Activated gamma-delta T cell (primary cell): ENCODE results near the gene ARFIP2.

Experiments used
- DNase-seq: peaks from one replicate; lab custom pipeline; 2025; lab: John Stamatoyannopoulos, UW

ARFIP2 gene

DNA sequence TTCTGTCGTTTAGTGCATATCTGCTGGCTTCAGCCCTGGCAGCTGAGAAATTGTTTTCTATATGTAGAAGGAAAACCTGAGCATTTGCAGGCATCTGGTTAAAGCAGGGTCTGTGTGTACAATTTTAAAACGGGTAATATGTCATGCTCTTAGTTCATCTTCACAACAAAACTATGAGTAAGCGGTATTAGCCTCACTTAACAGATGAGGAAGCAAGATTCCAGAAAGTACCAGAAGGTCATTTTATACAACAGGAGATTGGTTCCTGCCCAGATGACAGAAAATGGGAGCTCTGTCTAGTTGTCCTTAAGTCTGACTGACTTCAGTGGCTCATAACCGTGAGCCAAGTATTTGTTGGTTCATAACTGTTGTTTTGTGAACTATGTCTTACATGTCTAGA lies 1.3 kb upstream of the ARFIP2 start:
- no peak for DNase-seq

DNA sequence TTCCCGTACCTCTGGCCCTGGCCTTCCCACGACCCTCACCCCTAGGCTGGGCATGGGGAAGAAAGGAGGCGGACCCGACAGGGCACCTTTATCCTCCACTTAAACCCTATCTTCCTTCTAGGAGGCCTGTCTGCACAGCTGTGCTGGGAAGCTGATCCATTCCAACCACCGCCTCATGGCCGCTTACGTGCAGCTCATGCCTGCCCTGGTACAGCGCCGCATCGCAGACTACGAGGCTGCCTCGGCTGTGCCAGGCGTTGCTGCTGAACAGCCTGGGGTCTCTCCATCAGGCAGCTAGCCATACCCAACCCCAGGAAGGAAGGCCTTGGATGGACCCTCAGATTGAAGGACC lies 769 bp upstream of the ARFIP2 start:
- no peak for DNase-seq

DNA sequence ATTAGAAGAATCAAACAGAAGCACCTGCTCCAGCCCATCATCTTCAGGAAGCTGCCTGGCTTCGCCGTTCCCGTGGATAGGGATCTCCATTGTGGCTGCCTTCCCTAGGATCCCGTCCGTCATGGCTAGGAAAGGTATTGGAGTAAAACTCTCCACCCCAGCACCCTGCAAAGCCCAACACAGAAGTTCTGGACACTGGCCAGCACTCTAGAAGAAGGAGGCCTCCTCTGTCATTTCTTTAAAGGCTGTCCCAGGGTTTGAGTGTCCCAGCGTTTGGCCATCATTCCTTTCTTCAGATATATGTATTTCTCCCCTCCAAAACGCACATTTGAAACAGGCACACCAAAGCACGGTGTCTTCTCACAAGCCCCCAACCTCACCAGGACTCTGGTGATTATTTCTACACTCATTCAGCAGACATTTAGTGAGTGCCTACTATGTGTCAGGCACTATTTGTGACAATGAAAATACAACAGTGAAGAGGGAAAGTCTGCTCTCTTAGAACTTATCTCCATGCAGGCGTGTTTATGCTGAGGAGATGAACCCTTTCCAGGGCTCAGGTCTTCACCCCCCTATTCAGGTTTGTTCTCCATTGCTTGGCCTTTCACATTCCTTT lies 724 bp downstream of the ARFIP2 start:
- no peak for DNase-seq

DNA sequence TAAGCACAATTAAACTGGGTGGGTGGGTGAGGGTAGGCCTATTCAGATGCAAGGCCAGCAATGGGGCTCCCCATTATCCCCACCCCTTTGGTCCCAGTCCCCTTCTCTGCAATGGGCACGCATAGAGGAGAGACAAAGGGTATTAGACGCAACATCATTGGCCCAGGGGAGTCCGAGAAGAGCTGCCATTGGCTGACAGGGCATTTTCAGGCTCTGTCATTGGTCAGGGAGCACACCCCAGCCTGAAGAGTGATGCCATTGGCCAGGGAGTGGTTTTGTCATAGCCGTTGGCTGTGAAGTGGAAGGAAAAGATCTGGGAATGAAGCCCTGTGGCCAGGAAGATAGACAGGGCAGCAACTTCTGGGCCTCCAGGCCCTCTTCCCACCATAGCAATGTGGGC lies 4.6 kb downstream of the ARFIP2 start:
- no peak for DNase-seq

DNA sequence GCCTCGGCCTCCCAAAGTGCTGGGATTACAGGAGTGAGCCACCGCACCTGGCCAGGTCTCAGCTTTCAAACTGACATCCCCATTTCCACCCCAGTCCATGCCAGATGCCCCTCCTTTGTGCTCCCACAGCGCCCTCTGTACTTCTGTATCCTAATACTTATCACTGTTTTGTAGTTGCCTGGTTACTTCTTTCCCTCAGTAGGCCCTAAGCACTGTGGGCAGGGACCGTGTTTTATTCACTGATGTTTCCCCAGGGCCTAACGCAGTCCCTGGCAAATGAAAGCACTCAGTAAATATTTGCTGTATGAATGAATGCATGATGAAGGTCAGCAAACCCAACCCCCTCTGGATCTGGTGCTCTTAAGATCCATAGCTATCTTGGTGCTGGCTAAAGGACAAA lies 5.2 kb downstream of the ARFIP2 start:
- DNase-seq, result no peak

DNA sequence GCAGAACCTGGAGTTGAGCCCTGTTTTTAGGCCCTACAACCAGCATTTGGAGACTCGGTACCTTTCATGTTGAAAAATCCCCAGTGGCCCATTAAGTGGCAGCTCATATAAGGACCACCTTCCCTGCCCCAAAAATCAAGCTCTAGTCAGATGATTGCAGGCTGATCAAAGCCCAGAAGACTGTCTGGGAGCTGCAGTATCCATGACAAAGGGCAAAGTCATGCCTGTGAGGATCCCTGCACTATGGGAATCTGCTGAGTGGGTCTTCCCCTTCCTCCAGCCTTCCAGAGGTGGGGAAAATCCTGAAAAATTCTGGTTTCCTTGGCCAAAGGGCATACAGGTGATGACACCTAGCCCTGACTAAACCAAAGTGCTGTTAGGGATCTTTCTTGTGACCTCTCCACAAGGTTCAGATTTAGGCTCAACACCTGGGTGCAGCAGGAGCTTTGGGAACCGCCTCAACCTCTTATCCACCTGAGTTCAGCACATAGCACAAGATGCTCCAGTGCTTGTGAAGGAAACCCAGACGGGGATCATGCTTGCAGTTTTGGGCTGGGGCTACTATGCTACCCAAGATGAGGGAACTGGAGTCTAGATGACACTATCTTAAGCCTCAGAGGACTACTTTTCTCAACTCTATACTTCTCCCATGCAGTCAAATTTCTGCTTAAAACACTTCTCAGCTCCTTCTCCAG lies 6.2 kb downstream of the ARFIP2 start:
- DNase-seq, result no peak

DNA sequence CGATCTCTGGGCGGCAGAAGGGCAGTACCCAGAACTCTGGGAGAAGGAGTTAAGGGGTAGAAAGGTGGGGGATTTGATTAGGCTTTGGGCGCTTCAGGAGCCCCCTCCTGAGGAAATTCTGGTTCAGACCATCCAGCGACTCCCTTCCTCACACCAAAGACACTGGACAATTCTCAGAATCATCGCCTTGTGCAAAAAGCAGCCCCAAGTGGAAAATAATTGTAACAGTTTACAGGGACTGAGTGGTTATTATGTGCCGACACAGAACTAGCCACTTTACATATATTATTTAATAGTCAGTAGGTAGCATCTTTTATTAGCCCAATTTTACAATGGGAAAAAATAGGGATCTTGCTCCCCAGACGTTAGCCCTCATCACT lies 6.7 kb downstream of the ARFIP2 start:
- DNase-seq, result no peak

DNA sequence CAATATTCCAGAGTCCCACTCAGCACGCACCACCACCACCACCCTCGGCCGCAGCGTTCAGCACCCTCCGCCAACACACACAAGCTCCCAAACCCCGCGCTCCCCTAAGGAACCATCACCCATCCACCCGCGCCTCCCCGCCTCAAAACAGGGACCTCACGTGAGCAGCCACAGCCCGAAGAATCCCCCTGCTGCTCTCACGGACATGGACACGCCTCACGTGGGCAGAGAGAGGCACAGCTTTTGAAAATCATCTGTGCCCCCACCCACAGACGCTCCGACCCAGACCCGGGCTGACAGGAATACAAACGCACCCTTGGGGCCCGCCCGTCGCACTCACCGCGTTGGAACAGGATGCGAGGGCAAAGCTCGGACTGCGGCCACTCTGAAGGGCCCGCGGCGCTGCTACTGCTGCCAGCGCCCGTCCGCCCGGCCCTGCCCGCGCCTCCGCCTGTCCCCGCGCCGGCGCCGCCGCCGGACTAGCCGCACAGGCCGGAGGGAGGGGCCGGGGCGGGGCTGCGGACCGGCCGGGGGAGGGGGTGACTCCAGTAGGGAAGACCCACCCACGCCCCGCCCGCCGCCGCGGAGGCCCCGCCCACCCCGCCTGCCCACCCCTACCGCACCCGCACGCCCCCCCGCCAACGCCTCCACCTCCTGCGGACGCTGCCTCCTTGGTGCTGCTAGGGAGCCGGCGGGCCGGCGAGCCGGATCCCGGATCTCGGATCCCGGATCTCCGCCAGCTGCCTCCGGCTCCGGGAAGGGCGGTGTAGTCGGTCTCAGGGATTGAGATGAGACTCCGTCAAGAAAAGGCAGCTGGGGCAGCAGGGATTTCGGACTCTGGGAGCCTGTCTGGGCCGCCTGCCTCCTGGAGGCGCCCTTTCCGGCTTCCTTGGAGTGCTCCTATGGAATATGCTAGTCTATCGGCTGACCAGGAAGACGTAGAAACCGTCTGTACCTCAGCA lies 7.4 kb downstream of the ARFIP2 start, which contains the start of gene TRIM3:
TSS of gene TRIM3 (minus strand) at position 491 of the 962 bp plus-strand sequence. CDS start 8,246 bp downstream, outside the sequence.
- peak; percentile 79 for DNase-seq

DNA sequence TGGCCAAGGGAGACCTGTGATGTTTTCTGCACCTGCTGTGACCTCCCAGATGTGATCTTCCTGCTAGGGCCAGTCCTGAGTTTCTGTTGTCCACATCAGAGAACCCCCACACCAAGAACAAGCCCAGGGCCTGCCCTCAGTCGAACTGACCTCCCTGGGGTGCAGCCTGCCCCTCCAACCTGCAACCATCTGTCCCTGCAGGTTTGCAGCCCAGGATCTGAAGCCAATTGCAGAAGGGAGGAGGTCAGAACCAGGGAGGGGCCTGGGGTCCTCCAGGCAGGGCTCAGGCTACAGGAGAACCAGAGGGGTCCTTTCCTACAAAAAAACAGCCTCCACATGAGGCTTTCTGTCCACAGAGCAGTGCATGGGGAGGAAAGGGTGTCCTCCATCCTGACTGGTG lies 8.2 kb downstream of the ARFIP2 start:
- no peak for DNase-seq

DNA sequence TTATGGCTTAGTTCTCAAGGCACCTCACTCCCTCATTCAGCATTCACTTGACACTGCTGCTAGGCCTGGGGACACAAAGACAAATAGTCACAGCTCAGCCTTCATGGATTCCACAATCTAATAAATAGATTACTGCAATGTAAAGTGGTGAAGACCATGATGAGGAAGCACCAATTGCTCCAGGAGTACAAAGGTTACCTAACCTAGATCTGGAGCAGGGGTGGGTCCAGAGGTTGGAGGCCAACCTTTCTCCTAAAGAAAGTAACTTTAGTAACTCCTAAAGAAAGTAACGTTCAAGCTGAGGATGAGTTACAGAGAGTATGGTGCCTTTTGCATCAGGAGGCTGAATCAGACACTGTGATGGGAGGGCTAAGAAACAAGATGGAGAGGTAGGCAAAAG lies 11.5 kb downstream of the ARFIP2 start:
- no peak for DNase-seq

DNA sequence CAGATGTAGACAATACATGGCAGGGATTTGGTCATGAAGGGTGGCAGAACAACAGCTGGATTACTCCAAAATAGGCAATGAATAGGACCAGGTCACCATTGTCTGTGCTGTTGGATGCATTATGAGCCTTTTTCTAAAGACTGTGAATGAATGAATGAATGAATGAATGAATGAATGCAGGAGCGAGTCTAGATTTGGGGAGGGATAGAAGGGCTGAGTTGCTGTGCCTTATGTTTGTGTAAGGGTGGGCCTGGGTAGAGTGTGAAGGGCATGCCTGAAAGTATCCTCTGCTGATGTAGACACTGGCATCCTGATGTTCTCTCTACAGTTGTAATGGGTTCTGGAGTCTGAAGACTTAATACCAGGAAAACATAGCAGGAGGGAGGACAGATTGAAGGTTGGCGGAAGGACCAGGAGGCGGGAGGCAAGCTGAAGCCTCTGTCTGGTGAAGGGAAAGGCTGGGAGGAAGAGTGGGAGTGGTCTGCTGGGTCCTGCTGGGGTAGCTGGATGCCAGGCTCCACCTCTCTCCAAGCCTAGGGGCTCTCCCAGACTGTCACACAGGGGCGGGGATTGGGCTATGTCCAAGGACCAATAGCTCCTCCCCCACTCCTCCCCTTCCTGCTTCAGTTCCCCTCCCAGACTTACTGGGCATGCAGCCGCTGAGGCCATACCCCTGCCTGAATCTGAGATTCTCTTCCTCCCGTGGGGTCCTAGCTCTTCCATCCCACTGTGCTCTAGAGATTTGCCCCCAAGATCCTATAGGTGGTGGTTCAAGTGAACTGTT lies 12.2 kb downstream of the ARFIP2 start:
- DNase-seq, result no peak

DNA sequence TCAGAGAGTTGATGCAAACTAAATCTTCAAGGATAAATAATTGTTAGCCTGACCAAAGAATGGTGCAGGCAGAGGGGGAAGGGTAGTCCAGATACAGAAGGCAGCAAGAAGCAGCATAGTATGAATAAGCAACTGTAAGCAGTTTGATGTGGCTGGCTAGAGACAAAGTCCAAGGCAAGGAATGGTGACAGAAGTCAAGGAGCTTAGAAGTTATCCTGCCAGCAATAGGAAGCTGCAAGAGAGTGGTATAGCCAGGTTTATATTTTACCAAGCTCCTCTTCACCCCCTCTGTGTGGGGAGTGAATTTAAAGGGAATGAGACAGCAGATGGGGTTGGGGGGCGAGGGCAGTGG lies 22.1 kb downstream of the ARFIP2 start:
- no peak for DNase-seq

DNA sequence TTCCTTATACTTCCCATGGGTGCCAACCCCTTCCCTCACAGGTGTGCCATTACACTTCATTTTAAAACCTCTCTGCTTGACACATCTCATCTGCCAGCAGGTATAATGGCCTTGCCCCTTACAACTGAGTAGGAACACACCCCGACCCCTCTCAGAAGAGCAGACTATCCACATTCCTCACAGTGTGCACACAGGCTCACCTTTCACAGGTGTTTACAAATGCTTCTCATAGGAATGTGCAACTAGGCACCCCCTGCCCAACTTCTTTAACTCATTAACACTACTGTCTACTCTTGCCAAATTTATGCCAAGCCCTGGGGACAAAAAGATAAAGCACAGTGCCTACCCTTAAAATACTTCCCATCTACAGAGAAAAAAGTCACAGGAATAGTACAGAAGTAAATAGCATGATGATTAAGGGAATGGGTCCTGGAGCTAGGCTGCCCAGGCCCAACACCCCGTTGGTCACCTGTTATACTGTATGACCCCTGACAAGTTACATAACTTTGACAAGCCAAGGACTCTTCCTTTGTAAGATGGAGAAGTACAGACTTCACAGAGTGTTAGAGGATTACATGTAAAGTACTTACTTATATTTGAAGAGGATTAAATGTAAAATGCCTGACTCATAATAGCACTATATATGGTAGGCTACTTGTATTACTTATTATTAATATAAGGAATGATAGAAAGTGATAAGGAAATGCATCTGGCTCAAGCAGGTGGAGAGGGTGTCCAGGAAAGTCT lies 22.6 kb downstream of the ARFIP2 start:
- DNase-seq, result no peak

DNA sequence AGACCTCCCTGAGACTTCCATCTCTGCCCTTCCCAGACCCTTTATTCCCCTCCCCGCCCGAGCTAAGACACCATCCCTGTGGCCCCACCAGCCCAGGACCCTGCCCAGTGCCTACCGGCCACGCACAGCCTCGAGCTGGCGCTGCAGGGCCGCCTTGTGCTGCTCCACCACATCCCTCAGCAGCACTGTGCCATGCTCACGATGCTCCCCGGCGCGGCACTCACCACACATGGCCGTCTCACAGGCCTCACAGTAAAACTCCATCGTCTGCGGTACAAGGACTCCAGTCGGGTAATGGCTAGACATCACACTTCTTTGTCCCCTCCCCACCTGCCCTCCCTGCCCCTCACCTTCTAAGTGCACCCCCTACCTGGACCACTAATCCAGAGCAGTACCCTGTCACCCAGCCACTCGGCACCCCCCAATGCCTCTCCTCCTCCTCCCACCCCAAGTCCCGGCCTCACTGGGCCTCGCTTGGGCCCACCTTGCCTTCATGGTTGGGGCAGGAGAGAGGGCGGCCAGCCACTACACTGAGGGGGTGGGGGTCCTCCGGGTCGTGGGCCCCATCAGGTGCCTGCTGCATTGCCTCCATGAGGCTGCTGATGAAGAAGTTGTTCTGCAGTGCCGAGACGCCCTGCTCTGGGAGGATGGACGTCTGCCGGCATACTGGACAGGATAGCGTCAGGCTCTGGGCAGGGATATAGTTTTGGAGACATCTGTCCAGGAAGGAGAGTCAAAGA lies 23.4 kb downstream of the ARFIP2 start:
- DNase-seq, result no peak

DNA sequence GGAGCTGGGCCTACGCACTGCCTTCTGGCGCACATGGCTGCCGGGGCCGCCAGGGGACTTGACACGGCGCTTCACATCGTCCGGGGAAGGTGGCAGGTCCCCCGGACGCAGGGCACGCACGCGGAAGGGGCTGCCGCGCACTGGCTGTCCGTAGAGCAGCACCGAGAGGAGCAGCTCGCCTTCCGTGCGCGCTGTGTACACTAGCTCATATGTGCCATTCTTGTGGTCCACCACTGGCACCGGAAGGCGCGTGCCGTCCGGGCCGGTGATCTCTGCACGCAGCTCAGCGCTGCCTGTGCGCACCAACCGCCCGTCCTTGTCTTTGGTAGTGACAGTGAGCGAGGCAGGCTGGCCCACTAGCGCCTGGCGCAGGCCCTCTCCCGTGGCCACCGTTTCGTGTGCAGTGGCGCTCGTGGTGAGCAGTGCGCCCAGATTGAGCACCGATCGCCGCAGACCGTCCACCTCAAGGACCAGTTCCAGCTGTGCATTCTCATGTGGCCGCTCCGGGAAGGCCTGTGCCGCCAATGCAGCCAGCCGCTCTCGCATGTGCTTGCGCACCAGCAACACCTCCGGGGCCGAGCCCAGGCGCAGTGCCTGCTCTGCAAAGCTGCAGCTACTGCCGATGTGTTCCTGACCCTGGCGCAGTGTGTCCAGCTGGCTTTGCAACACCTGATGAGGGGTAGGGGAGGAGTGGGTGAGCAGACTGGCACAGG lies 24.6 kb downstream of the ARFIP2 start:
- no peak for DNase-seq

DNA sequence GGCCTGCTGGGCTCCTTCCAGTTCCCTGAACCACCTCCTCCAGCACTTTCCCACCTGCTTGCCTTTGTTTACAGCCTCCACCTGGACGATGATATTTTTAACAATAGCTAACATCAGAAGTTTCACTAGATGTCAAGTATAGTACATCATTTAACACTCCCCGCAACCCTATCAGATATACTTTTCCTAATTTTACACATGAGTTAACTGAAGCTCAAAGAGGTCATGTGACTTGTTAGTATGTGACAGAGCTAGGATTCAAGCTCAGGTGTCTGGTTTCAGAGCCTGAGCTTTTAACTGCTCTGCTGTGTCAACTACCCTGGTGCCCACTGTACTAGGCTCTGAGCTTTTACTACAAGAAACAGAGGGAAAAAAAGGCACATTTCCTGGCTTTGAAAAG lies 26.1 kb downstream of the ARFIP2 start:
- DNase-seq, result no peak

DNA sequence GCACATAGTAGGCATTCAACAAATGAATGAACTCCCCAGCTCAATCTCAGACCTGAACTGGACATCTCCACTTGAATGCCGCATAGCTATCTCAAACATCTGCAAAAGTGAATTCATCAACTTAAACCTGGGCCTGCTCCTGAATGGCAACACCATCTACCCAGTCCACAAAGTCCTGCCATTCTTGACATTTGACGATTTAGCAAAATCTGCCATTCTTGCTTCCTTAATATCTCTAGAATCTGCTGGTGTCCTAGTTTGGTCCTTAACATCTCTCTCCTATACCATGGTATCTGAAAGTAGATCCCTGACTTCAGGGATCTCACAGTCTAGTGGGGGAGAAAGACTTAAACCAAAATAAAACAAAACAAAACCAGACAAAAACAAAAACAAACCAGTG lies 28.0 kb downstream of the ARFIP2 start:
- DNase-seq, result no peak

DNA sequence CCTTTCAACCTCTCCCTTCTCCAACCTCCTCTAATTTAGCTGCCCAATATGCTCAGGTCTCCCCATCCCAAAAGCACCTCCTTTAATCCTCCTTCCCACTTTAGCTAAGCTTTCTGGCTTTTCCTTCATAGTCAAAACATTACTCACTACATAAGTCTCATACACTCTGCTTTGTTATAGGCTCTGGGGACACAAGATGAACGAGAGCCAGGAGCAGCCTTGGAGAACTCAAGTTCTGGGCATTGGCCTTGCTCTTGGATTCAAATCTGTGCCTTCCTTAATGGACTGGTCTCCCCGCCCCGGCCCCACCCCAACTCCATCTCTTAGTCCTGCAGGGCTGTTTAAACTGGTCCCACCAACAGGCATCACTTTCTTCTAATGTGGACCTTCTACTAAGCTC lies 28.9 kb downstream of the ARFIP2 start:
- DNase-seq, result no peak

DNA sequence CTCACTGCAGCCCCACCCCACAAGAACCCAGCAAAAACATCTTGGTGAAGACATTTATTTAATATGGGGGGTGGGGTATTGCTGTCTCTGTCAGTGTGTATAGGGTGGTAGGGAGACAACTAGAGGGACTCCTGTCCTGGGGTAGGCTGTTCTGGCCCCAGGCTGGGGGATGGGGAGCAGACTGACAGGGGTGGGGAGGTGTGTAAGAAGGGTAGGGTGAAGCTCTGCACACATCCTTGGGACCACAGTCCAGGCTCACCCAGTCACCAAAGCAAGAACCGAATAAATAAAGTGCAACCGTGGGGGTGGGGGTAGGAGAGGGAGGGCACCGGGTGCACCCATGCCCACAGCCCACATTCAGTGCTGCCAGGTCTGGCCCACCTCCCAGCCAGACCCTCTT lies 32.6 kb downstream of the ARFIP2 start:
- DNase-seq, result no peak
